Fibroblast of skin of left biceps (primary cell): Measurements from ENCODE around the gene OR2A25.
"Not testable (repeated sequence)": the region's sequence is repeated elsewhere in the genome, so short reads cannot be mapped to it uniquely, and the experiment has no call there.

Source experiments
- DNase-seq, 2 experiments: peaks; one replicate each; pipeline ENCODE4 v3.0.0-alpha.2; 2013; ENCODE audit warnings: low read depth in 2 of 2

The OR2A25 gene

GRCh38 chr7:144069511-144069910 is at the start of gene OR2A25:
OR2A25 (plus strand) TSS chr7:144069811; CDS start chr7:144074220, 4,409 bp downstream.
- DNase-seq: no peak

- no peak for DNase-seq
These were observed 49.3 kb upstream of the OR2A25 start for GRCh38 chr7:144020340-144020739.

- no peak for DNase-seq
These were observed 47.4 kb upstream of the OR2A25 start for GRCh38 chr7:144022169-144022568.

GRCh38 chr7:144023171-144023827 is 46.3 kb upstream of the OR2A25 start:
- no peak for DNase-seq

DNA sequence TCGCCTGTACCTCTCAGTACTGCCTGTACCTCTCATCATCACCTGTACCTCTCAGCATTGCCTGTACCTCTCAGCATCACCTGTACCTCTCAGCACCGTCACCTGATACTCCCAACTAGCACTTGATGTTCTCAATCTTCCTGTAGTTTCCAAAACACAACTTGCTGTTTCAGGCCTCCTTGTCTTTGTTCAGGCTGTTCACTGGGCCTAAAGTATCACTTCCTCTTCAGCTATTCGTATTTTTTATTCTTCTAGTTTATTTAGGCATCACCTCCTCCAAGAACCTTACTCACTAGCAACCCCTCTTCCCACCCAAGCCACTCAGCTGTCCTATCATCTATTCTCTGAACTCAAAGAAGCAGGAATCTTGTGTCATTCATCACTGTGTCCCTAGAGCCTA is 45.4 kb upstream of the OR2A25 start:
- no peak for DNase-seq

GRCh38 chr7:144026203-144026883 is 43.3 kb upstream of the OR2A25 start:
- DNase-seq: no peak

DNA sequence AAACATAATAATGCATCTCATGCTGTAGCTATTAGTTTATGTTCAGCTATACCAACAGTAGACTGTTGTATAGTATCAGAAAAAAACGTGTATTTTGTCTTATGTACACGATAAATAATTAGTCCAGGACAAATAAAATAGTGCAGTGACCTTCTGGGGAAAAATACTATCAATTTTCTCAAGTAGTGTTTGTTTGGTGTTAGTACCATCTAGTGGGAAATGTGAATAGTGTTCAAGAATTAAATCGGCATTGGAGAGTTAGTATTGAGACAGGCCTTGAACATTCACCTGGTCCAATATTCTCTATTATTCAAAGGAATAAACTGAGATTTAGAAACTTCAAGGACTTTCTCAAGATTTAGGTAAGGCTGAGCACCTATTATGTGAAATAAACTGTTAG is 42.5 kb upstream of the OR2A25 start:
- DNase-seq: no peak

GRCh38 chr7:144027974-144028373 is 41.6 kb upstream of the OR2A25 start:
- no peak for DNase-seq

DNA sequence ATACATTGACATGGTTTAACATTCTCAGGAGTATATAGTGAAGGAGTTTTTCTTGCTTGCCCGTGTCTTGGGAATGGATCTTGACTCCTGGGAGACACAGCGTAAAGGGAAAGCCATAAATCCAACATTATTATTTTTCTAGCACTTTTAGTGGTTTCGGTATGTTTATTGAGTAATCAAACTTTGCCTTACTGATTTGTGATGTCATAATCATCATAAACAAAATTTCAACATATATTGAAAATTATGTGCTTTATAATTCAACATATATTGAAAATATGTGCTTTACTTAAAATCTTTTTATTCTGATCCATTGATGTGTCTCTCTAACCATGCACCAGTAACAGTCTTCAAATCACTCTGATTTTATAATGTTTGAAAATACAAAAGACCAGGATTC is 41.1 kb upstream of the OR2A25 start:
- no peak for DNase-seq

GRCh38 chr7:144032516-144032915 is 37.1 kb upstream of the OR2A25 start:
- no peak for DNase-seq

- no peak for DNase-seq
These were observed 36.5 kb upstream of the OR2A25 start for GRCh38 chr7:144032985-144033709.

- DNase-seq: no peak
These were observed 34.2 kb upstream of the OR2A25 start for GRCh38 chr7:144035385-144035784.

DNA sequence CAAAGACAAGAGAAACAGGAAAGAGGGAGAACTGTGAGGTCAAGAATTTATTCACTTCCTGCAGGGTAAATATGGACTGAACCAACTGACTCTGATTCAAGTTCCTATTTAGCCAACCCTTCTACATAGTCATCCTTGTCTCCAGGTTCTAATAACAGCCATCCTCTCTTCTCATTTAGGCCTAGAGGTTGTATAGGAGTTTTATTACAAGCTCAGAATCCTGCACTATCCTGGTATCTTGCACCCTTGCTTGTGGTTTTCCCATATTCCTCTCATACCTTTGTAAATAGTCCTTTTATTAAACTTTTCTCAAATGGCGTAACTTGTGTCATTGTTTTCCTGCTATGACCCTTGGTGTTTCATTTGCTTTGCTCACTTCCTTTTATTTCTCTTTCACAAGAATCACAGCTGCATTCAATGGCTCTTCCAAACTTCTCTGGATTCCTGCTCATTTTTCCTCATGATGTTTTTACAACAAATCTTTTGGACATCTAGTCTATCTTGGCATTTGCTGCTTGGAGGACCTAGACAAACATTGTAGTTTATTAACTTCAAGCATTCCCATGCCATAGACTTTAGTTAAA is 33.2 kb upstream of the OR2A25 start:
- DNase-seq: no peak

- DNase-seq: no peak
These were observed 32.1 kb upstream of the OR2A25 start for GRCh38 chr7:144037414-144038035.

DNA sequence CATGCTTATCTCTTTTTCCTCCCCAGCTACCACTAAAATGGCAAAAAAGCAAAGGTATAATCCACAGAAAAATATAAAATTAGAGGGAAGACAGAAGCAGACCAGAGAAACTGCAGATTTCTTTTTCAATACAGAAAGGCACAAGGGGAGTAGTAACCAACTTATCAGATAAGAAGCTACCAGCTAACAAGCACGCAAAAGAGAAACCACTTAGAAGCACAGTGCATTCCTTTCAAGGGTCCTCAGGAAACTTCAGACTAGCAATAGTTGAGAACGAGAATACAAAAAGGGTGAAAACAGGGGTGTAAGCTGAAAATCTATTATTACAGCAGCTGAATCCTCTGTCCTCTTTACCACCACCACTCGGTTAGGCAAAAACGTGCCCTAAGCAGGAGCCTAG is 30.7 kb upstream of the OR2A25 start:
- no peak for DNase-seq

DNA sequence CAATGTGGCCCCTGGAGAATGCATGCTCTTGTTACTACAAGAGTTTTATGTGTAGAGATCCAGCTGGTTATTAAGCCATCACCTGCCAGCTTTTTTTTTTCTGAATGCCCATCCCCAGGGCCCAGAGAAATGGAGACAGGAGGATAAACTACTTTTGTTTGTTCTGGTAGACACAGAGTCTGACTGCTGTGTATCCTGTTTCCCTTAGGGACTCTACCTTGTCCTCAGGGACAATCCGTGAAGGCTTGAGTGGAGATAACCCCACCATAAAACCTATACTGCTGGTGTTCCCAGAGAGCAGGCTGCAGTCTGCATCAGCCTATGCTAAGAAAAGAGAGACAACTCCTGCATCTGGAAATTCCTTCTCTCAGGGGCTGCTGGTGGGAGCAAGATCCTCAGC is 21.0 kb upstream of the OR2A25 start, which contains the start of gene OR2A5:
Gene OR2A5 (plus strand): TSS at position 301 of the 400 bp plus-strand sequence. CDS start 1,454 bp downstream, outside the sequence.
- no peak for DNase-seq

DNA sequence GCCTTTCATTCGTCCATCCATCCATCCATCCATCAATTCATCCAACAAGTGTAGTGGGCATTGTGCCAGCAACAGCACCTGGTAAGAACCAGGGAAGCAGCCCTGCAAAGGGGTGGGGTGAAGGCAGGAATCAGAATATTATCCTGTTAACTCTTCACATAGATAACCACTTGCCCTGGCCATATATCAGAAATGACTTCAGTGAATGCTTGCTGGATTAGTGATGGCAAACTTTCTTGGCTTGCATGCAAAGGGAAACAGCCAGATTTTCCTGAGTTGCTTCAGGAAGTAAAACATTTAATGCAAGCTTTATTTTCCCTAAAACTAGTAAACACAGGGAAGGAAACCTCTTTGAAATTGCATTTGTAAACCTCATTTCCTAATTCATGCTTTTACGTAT is 20.1 kb upstream of the OR2A25 start:
- no peak for DNase-seq

DNA sequence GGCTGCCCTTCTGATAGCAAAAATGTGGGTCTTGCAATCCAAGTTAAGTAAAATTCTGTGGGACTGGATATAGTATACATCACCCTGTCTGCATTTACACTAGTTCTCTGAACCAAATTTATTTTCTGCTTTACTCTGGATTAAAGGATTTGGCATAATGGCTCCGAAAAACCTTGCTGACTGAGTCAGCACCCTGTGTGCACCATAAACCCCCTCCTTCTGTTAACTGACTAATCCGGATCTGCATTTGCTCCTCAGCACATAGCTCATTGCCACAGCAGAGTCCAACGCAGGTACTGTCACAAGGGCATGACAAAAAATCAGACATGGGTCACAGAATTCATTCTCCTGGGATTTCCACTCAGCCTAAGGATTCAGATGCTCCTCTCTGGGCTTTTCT is 19.5 kb upstream of the OR2A25 start:
- DNase-seq: no peak

DNA sequence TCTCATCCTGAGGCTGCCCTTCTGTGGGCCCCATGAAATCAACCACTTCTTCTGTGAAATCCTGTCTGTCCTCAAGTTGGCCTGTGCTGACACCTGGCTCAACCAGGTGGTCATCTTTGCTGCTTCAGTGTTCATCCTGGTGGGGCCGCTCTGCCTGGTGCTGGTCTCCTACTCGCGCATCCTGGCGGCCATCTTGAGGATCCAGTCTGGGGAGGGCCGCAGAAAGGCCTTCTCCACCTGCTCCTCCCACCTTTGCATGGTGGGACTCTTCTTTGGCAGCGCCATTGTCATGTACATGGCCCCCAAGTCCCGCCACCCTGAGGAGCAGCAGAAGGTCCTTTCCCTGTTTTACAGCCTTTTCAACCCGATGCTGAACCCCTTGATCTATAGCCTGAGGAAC is 18.7 kb upstream of the OR2A25 start:
- DNase-seq: not testable (repeated sequence)

- DNase-seq: no peak
These were observed 11.7 kb upstream of the OR2A25 start for GRCh38 chr7:144057954-144058353.

DNA sequence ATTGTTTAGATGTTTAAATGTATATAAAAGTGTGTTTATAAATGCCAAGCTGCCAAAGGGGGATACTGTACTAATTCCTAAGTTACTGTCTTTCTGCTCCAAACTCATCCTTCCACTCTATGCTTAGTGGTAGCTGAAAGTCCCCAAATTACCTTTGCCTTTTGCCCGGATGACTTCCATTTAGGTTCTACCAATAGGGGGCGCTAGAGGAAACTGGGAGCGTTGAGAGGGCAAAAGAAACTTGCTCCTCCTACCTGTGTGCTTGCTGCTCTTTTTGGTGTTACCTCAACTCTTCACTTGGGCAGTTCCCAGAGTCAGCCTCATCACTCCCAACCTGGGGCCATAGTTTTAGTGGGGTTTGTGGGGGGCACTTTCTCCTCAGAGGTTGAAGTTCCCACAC is 5.9 kb upstream of the OR2A25 start:
- no peak for DNase-seq

GRCh38 chr7:144069953-144070352 is 342 bp downstream of the OR2A25 start:
- DNase-seq: no peak
